Measurements from ENCODE around the gene SETDB1. TPM values are rescaled to one million over a fixed set of nuclear protein-coding genes. Genes with fewer than 3 reads are reported as not detected.
A peak's percentile ranks its signal among the peaks of the same experiment; 100 is the strongest.

SETDB1 gene
- total RNA-seq, 1 experiment from 2014 or later, result 51.1 TPM

GRCh38 chr1:150981177-150981804, 55.1 kb downstream of the SETDB1 start:
- Histone ChIP-seq H4K20me1 (ENCODE audit: insufficient read depth) (no peaks in the 10 kb centered on the region), H3K4me2 (peak overlapping the region; percentile 78), H3K79me2 (ENCODE audit: low read depth) (peaks cover 19% of the 10 kb centered on the region; the same call in 1 of the 2 replicates), H3K27me3 (ENCODE audit: insufficient read depth, low read depth) (no peaks in the 10 kb centered on the region), H3K9me3 (ENCODE audit: insufficient read depth, low read depth) (no peaks in the 10 kb centered on the region), H3K9me2 (ENCODE audit: insufficient read depth) (no peaks in the 10 kb centered on the region), H2AFZ (peak overlapping the region; percentile 78), H3K27ac (peak overlapping the region; percentile 77), H3K4me1 (replicated peaks; ENCODE audit: insufficient read depth) (peaks cover 95% of the 10 kb centered on the region), H3F3A (ENCODE audit: insufficient read depth, low read depth) (peaks cover 63% of the 10 kb centered on the region), H3K36me3 (ENCODE audit: low read depth) (no peaks in the 10 kb centered on the region), H3K4me3 (peak overlapping the region; percentile 40; the same call in 1 of the 2 replicates)
- ChIA-PET POLR2A (ENCODE audit: unreplicated experiment) (interaction anchor here (0.5 to 1.7 kb wide), 9 partner anchors 17 to 751 kb away, joined by 3 to 22 read pairs (median 4); partner anchors contain the start of gene MINDY1), CTCF (interaction anchor here (0.6 to 2.3 kb wide), 6 partner anchors 14 to 421 kb away, joined by 3 to 15 read pairs (median 5); partner anchors contain the start of gene MINDY1)
- DNase-seq, result peak; percentile 84 to 87
- BruUV-seq (replicated peaks), result no TSS peak
- TF ChIP-seq EZH2 (IDR thresholded peaks at IDR 0.05; ENCODE audit: low read depth) (no peak), CTCF (conservative IDR thresholded peaks at IDR 0.05) (no peak)
- intact Hi-C loops (cut with micrococcal nuclease; ENCODE audit: unreplicated experiment), result no loop called here

GRCh38 chr1:150981805-150982712, 55.9 kb downstream of the SETDB1 start, which contains the start of gene ANXA9:
Gene ANXA9 (plus strand): TSS chr1:150982292. CDS start chr1:150983106, 814 bp downstream.
- Histone ChIP-seq H3K27ac (peak within 1 kb of the TSS; percentile 77), H3K79me2 (ENCODE audit: low read depth) (peaks cover 19% of the 10 kb centered on the region; the same call in 1 of the 2 replicates), H4K20me1 (ENCODE audit: insufficient read depth) (no peaks in the 10 kb centered on the region), H3K27me3 (ENCODE audit: insufficient read depth, low read depth) (no peaks in the 10 kb centered on the region), H3K9me3 (ENCODE audit: insufficient read depth, low read depth) (no peaks in the 10 kb centered on the region), H3F3A (ENCODE audit: insufficient read depth, low read depth) (peaks cover 55% of the 10 kb centered on the region), H3K4me3 (peak within 1 kb of the TSS; percentile 40; the same call in 1 of the 2 replicates), H3K4me1 (replicated peaks; ENCODE audit: insufficient read depth) (peaks cover 88% of the 10 kb centered on the region), H3K9me2 (ENCODE audit: insufficient read depth) (no peaks in the 10 kb centered on the region), H2AFZ (peak within 1 kb of the TSS; percentile 78), H3K36me3 (ENCODE audit: low read depth) (no peaks in the 10 kb centered on the region), H3K4me2 (peak within 1 kb of the TSS; percentile 78)
- no peak for TF ChIP-seq CTCF (conservative IDR thresholded peaks at IDR 0.05)
- TF ChIP-seq EZH2 (IDR thresholded peaks at IDR 0.05; ENCODE audit: low read depth), result no peak
- DNase-seq, result peak; percentile 73 to 77
- CTCF ChIA-PET, result interaction anchor here (0.6 to 2.3 kb wide), 6 partner anchors 13 to 422 kb away, joined by 3 to 15 read pairs (median 5); partner anchors contain the start of gene MINDY1
- intact Hi-C loops (cut with micrococcal nuclease; ENCODE audit: unreplicated experiment), result loop anchor here (1.0 kb wide), 1 partner anchor 11 kb away; no protein-coding TSS in a partner anchor
- BruUV-seq (replicated peaks), result no TSS peak
- POLR2A ChIA-PET (ENCODE audit: unreplicated experiment), result interaction anchor here (0.6 to 1.7 kb wide), 8 partner anchors 24 to 751 kb away, joined by 3 to 22 read pairs (median 4); partner anchors contain the start of gene MINDY1
